Measurements from ENCODE around the gene C1QB.

- TF ChIP-seq CTCF (IDR thresholded peaks at IDR 0.05) (no peak), POLR2A (IDR thresholded peaks at IDR 0.05) (no peak)
Measured at GRCh38 chr1:22702296-22703085, 49.5 kb downstream of the C1QB start.

Measured in upper lobe of left lung (tissue), 4 donors.